Measurements from ENCODE around the gene ATP5F1C. TPM values are rescaled to one million over a fixed set of nuclear protein-coding genes. Genes with fewer than 3 reads are reported as not detected.

Gene ATP5F1C
- total and polyA plus RNA-seq, 2 donors from 2014 or later: 269 to 695 TPM

- no peaks in the 10 kb centered on the region for H3K4me1 ChIP-seq (ENCODE audit: control insufficient read depth in 2 of 3, insufficient read depth in 2 of 3, low read depth in 1 of 3, low read length in 3 of 3)
- no peak overlapping the region for H3K4me3 ChIP-seq (ENCODE audit: low read length in 3 of 3)
- no peak overlapping the region for H3K9ac ChIP-seq (ENCODE audit: low read length in 3 of 3)
- H3K36me3 ChIP-seq (ENCODE audit: control insufficient read depth in 2 of 3, insufficient read depth in 3 of 3, low read length in 3 of 3): no peaks in the 10 kb centered on the region
- DNase-seq (no peak), FAIRE-seq (no peak)
- no peak overlapping the region for H3K27ac ChIP-seq (ENCODE audit: low read depth in 2 of 2, low read length in 2 of 2)
- H3K9me3 ChIP-seq (ENCODE audit: control insufficient read depth in 2 of 3, insufficient read depth in 1 of 3, low read length in 3 of 3): no peaks in the 10 kb centered on the region
- no peak for TF ChIP-seq CTCF (IDR thresholded peaks at IDR 0.05; ENCODE audit: borderline replicate concordance, extremely low read depth, insufficient read depth)
- intact Hi-C loops (cut with DNase I): no loop called here
- no peaks in the 10 kb centered on the region for H3K27me3 ChIP-seq (ENCODE audit: control insufficient read depth, insufficient read depth, low read length)
Observed at GRCh38 chr10:7813481-7813880, 25.5 kb downstream of the ATP5F1C start.

DNA sequence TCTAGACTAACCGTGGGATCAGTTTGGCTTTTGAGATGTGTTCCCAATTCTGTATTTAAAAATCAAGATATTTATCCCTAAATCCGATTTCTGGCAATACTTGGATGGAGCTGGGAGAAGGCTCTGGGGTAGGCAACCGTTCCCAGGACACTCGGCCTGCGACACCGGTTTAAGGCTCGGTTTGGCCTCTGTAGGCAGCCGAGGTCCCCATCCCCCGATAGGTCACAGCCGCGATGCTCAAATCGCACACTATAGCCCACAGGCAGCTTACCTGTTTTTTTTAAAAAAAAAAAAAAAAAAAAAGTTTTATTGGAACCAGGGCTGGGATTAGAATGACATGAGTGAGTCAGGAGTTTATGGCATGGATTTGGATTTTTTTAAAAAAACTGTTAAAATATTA is 29.6 kb downstream of the ATP5F1C start:
- peak in 1 of 5 donors; percentile 45 for DNase-seq
- Histone ChIP-seq H3K27ac (ENCODE audit: low read depth in 2 of 2, low read length in 2 of 2) (no peak overlapping the region), H3K27me3 (ENCODE audit: control insufficient read depth, insufficient read depth, low read length) (no peaks in the 10 kb centered on the region), H3K4me1 (ENCODE audit: control insufficient read depth in 2 of 3, insufficient read depth in 2 of 3, low read depth in 1 of 3, low read length in 3 of 3) (peaks cover 0 to 8% (median 2%) of the 10 kb centered on the region in 3 donors), H3K9ac (ENCODE audit: low read length in 3 of 3) (peak overlapping the region in 1 of 3 donors; percentile 62), H3K4me3 (ENCODE audit: low read length in 3 of 3) (peak overlapping the region; percentile 76 to 97 (median 92)), H3K9me3 (ENCODE audit: control insufficient read depth in 2 of 3, insufficient read depth in 1 of 3, low read length in 3 of 3) (no peaks in the 10 kb centered on the region), H3K36me3 (ENCODE audit: control insufficient read depth in 2 of 3, insufficient read depth in 3 of 3, low read length in 3 of 3) (peaks cover 0 to 4% (median 2%) of the 10 kb centered on the region in 3 donors)
- no peak for FAIRE-seq
- intact Hi-C loops (cut with DNase I): no loop called here
- TF ChIP-seq CTCF (IDR thresholded peaks at IDR 0.05; ENCODE audit: borderline replicate concordance, extremely low read depth, insufficient read depth): no peak

- H3K9ac ChIP-seq (ENCODE audit: low read length in 3 of 3): peak overlapping the region in 2 of 3 donors; percentile 62 to 86
- H3K9me3 ChIP-seq (ENCODE audit: control insufficient read depth in 2 of 3, insufficient read depth in 1 of 3, low read length in 3 of 3): no peaks in the 10 kb centered on the region
- H3K27ac ChIP-seq (ENCODE audit: low read depth in 2 of 2, low read length in 2 of 2): no peak overlapping the region
- no peak for TF ChIP-seq CTCF (IDR thresholded peaks at IDR 0.05; ENCODE audit: borderline replicate concordance, extremely low read depth, insufficient read depth)
- peaks cover 0 to 8% (median 2%) of the 10 kb centered on the region in 3 donors for H3K4me1 ChIP-seq (ENCODE audit: control insufficient read depth in 2 of 3, insufficient read depth in 2 of 3, low read depth in 1 of 3, low read length in 3 of 3)
- H3K36me3 ChIP-seq (ENCODE audit: control insufficient read depth in 2 of 3, insufficient read depth in 3 of 3, low read length in 3 of 3): peaks cover 0 to 4% (median 2%) of the 10 kb centered on the region in 3 donors
- DNase-seq (no peak), FAIRE-seq (no peak)
- peak overlapping the region; percentile 76 to 97 (median 92) for H3K4me3 ChIP-seq (ENCODE audit: low read length in 3 of 3)
- intact Hi-C loops (cut with DNase I): no loop called here
- H3K27me3 ChIP-seq (ENCODE audit: control insufficient read depth, insufficient read depth, low read length): no peaks in the 10 kb centered on the region
Observed at GRCh38 chr10:7817984-7818294, 30.0 kb downstream of the ATP5F1C start.
